Progenitor cell of endocrine pancreas (in vitro differentiated cells): Measurements from ENCODE around the gene CD4. TPM values are rescaled to one million over a fixed set of nuclear protein-coding genes. Genes with fewer than 3 reads are reported as not detected.

ENCODE experiments used
- DNase-seq: peaks from one replicate; pipeline ENCODE4 v3.0.0; 2021; ENCODE audit warnings: low spot score; ENCODE audit not compliant: unreplicated experiment
- H3K27ac Mint-ChIP-seq: 2 replicates; pipeline ENCODE4 v1.8.0; 2021; ENCODE audit warnings: mild to moderate bottlenecking, moderate library complexity, mixed read lengths
- H3K27me3 Mint-ChIP-seq: 2 replicates; pipeline ENCODE4 v1.8.0; 2021; ENCODE audit warnings: mixed read lengths
- H3K36me3 Mint-ChIP-seq: 2 replicates; pipeline ENCODE4 v1.8.0; 2022; ENCODE audit warnings: mixed read lengths; ENCODE audit not compliant: insufficient read depth
- H3K4me1 Mint-ChIP-seq: 2 replicates; pipeline ENCODE4 v1.8.0; 2021; ENCODE audit warnings: low read depth, mixed read lengths
- H3K4me3 Mint-ChIP-seq: 2 replicates; pipeline ENCODE4 v1.8.0; 2021; ENCODE audit warnings: low read depth, mild to moderate bottlenecking, moderate library complexity, mixed read lengths
- H3K9me3 Mint-ChIP-seq: 2 replicates; pipeline ENCODE4 v1.8.0; 2021; ENCODE audit warnings: low read depth, mixed read lengths
- total RNA-seq: library from RNA; stranded (reverse); gene quantifications from 2 replicates; pipeline ENCODE4 v1.2.1, GENCODE V29; 2021
- TF ChIP-seq, protein P1 (sequence below): fragments of 200-600 bp; sonication (generic); IDR thresholded peaks from one replicate; pipeline ENCODE4 v1.5.0; 2021; ENCODE audit warnings: antibody characterized with exemption, mild to moderate bottlenecking; ENCODE audit not compliant: unreplicated experiment

Gene CD4
- total RNA-seq, 1 donor from 2014 or later, result 1.5 TPM

DNA sequence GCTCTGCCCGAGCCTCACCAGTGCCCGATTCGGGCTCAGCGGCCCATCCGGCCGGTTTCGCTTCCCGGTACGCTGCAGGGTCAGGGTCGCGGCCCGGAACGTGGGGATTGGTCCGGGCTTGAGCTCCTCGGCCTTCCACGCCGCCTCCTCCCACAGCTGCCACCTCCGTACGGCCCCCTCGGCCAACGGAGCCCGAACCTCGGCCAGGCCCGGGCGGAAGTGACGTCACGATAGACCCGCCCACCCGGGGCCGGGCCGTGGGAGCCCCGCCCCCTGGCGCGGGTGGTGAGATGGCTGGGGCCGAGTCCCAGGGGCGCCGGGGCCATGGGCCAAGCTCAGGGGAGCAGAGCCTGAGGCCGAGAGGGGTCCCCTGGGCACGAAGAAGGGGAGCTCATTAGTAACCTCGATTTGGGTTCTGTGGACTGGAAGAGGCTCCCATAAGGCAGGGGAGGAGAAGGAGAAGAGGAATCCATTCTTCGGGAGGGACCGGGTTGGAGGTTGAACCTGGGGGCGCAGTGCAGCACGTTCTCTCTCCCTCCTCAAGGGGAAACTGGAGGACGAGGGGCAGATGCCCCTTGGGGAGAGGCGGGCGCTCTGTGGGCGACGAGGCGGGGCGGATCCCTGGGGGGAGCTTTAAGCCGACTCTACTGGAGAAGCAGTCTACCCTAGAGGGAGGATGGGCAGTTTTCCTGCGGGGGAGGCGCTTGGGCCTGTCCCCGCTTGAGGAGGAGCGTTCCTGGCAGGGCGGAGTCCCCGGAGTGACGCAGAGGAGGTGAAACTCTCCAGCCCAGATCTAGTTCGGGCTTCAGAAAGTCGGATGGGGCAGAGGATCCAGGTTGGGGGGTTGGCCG lies 36.2 kb upstream of the CD4 start, which contains the start of gene MLF2:
MLF2 (minus strand) TSS at position 221 of the 851 bp plus-strand sequence. CDS start 807 bp downstream, outside the sequence.
- Mint-ChIP-seq H3K4me3 (peak within 1 kb of the TSS; percentile 96), H3K27me3 (peaks cover 4% of the 10 kb centered on the region), H3K27ac (peak within 1 kb of the TSS; percentile 100), H3K4me1 (peaks cover 22% of the 10 kb centered on the region), H3K9me3 (no peaks in the 10 kb centered on the region), H3K36me3 (peaks cover 20% of the 10 kb centered on the region)
- DNase-seq, result peak; percentile 100
- TF ChIP-seq, protein P1, sequence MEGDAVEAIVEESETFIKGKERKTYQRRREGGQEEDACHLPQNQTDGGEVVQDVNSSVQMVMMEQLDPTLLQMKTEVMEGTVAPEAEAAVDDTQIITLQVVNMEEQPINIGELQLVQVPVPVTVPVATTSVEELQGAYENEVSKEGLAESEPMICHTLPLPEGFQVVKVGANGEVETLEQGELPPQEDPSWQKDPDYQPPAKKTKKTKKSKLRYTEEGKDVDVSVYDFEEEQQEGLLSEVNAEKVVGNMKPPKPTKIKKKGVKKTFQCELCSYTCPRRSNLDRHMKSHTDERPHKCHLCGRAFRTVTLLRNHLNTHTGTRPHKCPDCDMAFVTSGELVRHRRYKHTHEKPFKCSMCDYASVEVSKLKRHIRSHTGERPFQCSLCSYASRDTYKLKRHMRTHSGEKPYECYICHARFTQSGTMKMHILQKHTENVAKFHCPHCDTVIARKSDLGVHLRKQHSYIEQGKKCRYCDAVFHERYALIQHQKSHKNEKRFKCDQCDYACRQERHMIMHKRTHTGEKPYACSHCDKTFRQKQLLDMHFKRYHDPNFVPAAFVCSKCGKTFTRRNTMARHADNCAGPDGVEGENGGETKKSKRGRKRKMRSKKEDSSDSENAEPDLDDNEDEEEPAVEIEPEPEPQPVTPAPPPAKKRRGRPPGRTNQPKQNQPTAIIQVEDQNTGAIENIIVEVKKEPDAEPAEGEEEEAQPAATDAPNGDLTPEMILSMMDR, result peak; percentile 99

DNA sequence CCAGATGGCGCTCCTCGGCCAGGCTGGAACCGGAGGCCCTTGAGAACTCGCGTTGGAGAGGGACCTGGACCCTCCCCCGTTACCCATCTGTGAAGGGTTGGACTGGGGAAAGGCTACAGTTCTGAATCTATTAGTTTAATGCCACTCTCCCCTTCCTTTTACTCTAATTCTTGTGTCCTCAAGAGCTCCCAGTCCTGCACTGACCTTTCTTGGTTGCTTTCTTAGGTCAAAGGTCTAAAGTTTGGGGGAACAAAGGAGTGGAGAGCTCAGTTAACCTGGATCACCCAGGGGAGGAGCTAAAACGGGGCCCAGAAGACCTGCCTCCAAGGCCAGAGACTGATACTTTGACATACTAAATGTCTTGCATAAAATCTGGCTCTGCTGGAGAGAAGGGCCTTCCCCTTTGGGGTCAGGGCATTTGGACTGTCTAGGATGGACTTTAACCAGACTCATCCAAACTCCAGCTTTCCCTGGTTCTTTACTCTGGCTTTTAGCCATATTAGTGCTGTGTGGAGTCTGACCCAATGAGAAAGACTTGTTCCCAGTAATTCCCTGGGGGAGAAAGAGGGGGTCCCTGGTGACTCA lies 35.5 kb upstream of the CD4 start:
- H3K4me3 Mint-ChIP-seq, result peak overlapping the region; percentile 96
- H3K4me1 Mint-ChIP-seq, result peaks cover 22% of the 10 kb centered on the region
- peaks cover 4% of the 10 kb centered on the region for H3K27me3 Mint-ChIP-seq
- peak overlapping the region; percentile 100 for H3K27ac Mint-ChIP-seq
- no peaks in the 10 kb centered on the region for H3K9me3 Mint-ChIP-seq
- peaks cover 18% of the 10 kb centered on the region for H3K36me3 Mint-ChIP-seq
- TF ChIP-seq, protein P1, result no peak
- DNase-seq, result no peak

DNA sequence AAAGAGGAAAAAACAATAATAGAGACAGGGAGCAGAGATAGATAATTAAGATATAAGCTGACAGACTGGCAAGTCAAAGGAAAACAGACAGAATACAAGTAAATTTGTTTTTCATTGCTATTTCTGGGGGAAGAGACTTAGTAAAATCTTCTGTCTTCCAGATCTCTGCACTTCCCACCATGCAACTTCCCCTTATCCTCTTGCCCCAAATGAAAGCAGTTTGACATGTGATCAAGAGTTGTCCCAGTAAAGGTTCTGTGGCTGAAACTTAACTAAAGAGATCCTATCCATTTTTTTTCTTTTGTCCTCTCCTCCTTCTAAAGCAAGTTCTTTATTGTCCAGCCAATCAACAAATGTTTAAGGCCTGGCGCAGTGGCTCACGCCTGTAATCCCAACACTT lies 34.9 kb upstream of the CD4 start:
- Mint-ChIP-seq H3K27ac (peak overlapping the region; percentile 9), H3K4me1 (peaks cover 22% of the 10 kb centered on the region), H3K27me3 (peaks cover 4% of the 10 kb centered on the region), H3K36me3 (peaks cover 13% of the 10 kb centered on the region), H3K4me3 (peak overlapping the region; percentile 36), H3K9me3 (no peaks in the 10 kb centered on the region)
- TF ChIP-seq, protein P1, result no peak
- no peak for DNase-seq

DNA sequence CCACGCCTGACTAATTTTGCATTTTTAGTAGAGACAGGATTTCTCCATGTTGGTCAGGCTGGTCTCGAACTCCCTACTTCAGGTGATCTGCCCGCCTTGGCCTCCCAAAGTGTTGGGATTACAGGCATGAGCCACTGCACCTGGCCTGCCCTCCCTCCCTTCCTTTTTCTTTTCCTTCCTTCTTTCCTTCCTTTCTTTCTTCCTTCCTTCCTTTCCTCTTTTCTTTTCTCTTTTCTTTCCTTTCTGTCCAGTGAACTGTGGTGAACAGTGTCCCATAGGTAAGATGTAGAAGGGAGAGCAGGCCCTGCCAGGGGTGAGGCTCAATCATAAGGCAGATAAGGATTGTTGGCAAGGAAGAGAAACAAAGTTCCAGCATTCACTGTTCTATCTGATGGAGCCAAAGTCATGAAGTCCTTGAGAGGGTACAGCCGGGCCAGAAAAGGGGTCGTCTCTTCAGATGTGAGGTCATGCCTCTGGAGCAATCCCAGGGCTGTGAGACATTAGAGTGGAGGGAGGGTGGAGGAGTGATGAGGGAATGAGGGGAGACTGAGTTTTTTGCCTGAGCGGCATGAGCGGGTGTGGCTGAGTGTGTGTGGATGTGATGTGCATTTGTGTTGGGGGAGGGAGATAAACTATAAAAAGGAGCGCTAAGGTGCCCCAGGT lies 32.2 kb upstream of the CD4 start:
- peaks cover 23% of the 10 kb centered on the region for H3K4me1 Mint-ChIP-seq

More for the DNA sequence above, 32.2 kb upstream of the CD4 start:
- TF ChIP-seq, protein P1, result no peak
- Mint-ChIP-seq H3K27me3 (peaks cover 4% of the 10 kb centered on the region), H3K27ac (no peak overlapping the region), H3K4me3 (no peak overlapping the region), H3K9me3 (no peaks in the 10 kb centered on the region), H3K36me3 (peaks cover 2% of the 10 kb centered on the region)
- no peak for DNase-seq
